Suprapubic skin (tissue), 4 donors: Measurements from ENCODE around the gene PHACTR2.

ENCODE experiments used
- EP300 ChIP-seq: sonication (generic); formaldehyde crosslinking; IDR thresholded peaks from one replicate; pipeline ENCODE4 v1.6.1; 2017; ENCODE audit warnings: antibody characterized with exemption
- POLR2AphosphoS5 ChIP-seq, 3 donors: sonication (generic); formaldehyde crosslinking; IDR thresholded peaks; one replicate each; pipeline ENCODE4 v1.6.1; 2017; ENCODE audit warnings: antibody characterized with exemption in 3 of 3
- TF ChIP-seq, protein P1 (sequence below), 2 donors: fragments of 200-600 bp in 1 of 2; fragments of 450-650 bp in 1 of 2; sonication (generic) in 1 of 2; IDR thresholded peaks; one replicate each; pipeline ENCODE4 v1.5.1; 2016 to 2019; ENCODE audit warnings: antibody characterized with exemption in 2 of 2, mild to moderate bottlenecking in 1 of 2, moderate library complexity in 1 of 2

GRCh38 chr6:143863771-143864170 lies 186.0 kb downstream of the PHACTR2 start:
- TF ChIP-seq EP300 (no peak), POLR2AphosphoS5 (IDR thresholded peaks at IDR 0.05) (no peak)
- TF ChIP-seq, protein P1, sequence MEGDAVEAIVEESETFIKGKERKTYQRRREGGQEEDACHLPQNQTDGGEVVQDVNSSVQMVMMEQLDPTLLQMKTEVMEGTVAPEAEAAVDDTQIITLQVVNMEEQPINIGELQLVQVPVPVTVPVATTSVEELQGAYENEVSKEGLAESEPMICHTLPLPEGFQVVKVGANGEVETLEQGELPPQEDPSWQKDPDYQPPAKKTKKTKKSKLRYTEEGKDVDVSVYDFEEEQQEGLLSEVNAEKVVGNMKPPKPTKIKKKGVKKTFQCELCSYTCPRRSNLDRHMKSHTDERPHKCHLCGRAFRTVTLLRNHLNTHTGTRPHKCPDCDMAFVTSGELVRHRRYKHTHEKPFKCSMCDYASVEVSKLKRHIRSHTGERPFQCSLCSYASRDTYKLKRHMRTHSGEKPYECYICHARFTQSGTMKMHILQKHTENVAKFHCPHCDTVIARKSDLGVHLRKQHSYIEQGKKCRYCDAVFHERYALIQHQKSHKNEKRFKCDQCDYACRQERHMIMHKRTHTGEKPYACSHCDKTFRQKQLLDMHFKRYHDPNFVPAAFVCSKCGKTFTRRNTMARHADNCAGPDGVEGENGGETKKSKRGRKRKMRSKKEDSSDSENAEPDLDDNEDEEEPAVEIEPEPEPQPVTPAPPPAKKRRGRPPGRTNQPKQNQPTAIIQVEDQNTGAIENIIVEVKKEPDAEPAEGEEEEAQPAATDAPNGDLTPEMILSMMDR (IDR thresholded peaks at IDR 0.05), result no peak
